Left lung (tissue), 10 donors: ENCODE results near the gene ECI1. TPM values are rescaled to one million over a fixed set of nuclear protein-coding genes. Genes with fewer than 3 reads are reported as not detected.

Source experiments
- ATAC-seq: fragments of 200-7000 bp; cut with Tn5 transposase; one replicate; pipeline ENCODE4 v1.9.1; 2020; ENCODE audit warnings: moderate library complexity
- DNase-seq, 4 donors: peaks; one replicate each; pipeline ENCODE4 v3.0.0-alpha.2; 2013 to 2020
- H3K27ac ChIP-seq, 2 donors: fragments of 200-600 bp; sonication (generic) in 1 of 2; one replicate each; pipeline versions ENCODE4 v1.5.0 to v1.8.0; 2020 to 2021
- H3K27me3 ChIP-seq, 2 donors: fragments of 200-600 bp; sonication (generic) in 1 of 2; one replicate each; pipeline versions ENCODE4 v1.5.0 to v1.8.0; 2020 to 2021
- H3K36me3 ChIP-seq, 2 donors: fragments of 200-600 bp; sonication (generic) in 1 of 2; one replicate each; pipeline versions ENCODE4 v1.5.0 to v1.8.0; 2020 to 2021
- H3K4me1 ChIP-seq, 2 donors: fragments of 200-600 bp; one replicate each; pipeline ENCODE4 v1.8.0; 2021
- H3K4me3 ChIP-seq, 2 donors: fragments of 200-600 bp; sonication (generic) in 1 of 2; one replicate each; pipeline versions ENCODE4 v1.5.0 to v1.8.0; 2020 to 2021; ENCODE audit warnings: mild to moderate bottlenecking in 1 of 2
- H3K9me3 ChIP-seq, 2 donors: fragments of 200-600 bp; sonication (generic) in 1 of 2; one replicate each; pipeline versions ENCODE4 v1.5.0 to v1.8.0; 2020 to 2021
- intact Hi-C, 2 donors: fragments of 100-400 bp; cut with DNase I; formaldehyde crosslinking; loops; one replicate each; pipeline versions ENCODE4 v1.11.2 to v1.14.2; 2022
- polyA plus RNA-seq, 6 donors: library from polyadenylated mRNA; unstranded; fragments of 120-200 nt; gene quantifications; one replicate each; pipeline ENCODE4 v1.2.1, GENCODE V29; 2013; ENCODE audit not compliant: insufficient read length in 6 of 6
- total RNA-seq, 2 donors: library from RNA; stranded (reverse); fragmentation: NEBNext Ultra II Directional; extraction: Animal tissue kit (Norgen Biotek cat#: 25700); gene quantifications; one replicate each; pipeline ENCODE4 v1.2.1, GENCODE V29; 2021
- TF ChIP-seq, protein P1 (sequence below), 2 donors: fragments of 200-600 bp; sonication (generic) in 1 of 2; IDR thresholded peaks; one replicate each; pipeline versions ENCODE4 v1.5.0 to v1.8.0; 2021; ENCODE audit warnings: antibody characterized with exemption in 2 of 2
- donor health status: DM: no; HTN: yes; CAD: no.
- donor health status: DM: no; HTN: no; CAD: no.

ECI1 gene
- total and polyA plus RNA-seq, 8 donors: 41.8 to 63.5 (median 51.2) TPM

DNA sequence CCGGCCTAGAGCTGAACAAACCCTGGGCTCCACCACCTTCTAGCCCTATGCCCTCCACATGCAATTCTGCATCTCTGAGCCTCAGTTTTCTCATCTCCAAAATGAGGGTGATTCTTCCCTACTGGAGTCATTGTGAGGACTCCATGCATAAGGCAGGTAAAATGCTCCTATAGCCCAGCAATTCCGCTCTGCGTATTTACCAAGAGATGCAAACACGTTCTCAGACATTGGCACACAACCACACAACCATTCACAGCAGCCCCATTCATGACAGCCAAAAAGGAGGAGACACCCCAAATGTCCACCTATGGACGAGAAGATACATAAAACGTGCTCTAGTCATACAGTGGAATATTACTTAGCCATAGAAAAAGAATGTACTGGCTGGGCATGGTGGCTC lies 51.1 kb downstream of the ECI1 start:
- TF ChIP-seq, protein P1, sequence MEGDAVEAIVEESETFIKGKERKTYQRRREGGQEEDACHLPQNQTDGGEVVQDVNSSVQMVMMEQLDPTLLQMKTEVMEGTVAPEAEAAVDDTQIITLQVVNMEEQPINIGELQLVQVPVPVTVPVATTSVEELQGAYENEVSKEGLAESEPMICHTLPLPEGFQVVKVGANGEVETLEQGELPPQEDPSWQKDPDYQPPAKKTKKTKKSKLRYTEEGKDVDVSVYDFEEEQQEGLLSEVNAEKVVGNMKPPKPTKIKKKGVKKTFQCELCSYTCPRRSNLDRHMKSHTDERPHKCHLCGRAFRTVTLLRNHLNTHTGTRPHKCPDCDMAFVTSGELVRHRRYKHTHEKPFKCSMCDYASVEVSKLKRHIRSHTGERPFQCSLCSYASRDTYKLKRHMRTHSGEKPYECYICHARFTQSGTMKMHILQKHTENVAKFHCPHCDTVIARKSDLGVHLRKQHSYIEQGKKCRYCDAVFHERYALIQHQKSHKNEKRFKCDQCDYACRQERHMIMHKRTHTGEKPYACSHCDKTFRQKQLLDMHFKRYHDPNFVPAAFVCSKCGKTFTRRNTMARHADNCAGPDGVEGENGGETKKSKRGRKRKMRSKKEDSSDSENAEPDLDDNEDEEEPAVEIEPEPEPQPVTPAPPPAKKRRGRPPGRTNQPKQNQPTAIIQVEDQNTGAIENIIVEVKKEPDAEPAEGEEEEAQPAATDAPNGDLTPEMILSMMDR (IDR thresholded peaks at IDR 0.05): no peak
- Histone ChIP-seq H3K4me3 (no peak overlapping the region), H3K27me3 (peaks cover 19 to 46% of the 10 kb centered on the region in 2 donors), H3K27ac (no peak overlapping the region), H3K4me1 (peaks cover 4 to 20% of the 10 kb centered on the region in 2 donors), H3K36me3 (no peaks in the 10 kb centered on the region), H3K9me3 (no peaks in the 10 kb centered on the region)
- DNase-seq (no peak), ATAC-seq (no peak)
- intact Hi-C loops: no loop called here

- intact Hi-C loops: no loop called here
- Histone ChIP-seq H3K9me3 (no peaks in the 10 kb centered on the region), H3K36me3 (no peaks in the 10 kb centered on the region), H3K27ac (no peak overlapping the region), H3K4me3 (no peak overlapping the region), H3K27me3 (peaks cover 25 to 52% of the 10 kb centered on the region in 2 donors), H3K4me1 (peaks cover 2 to 24% of the 10 kb centered on the region in 2 donors)
- TF ChIP-seq, protein P1 (IDR thresholded peaks at IDR 0.05): no peak
- no peak for ATAC-seq
- DNase-seq: no peak
Measured at GRCh38 chr16:2199621-2200139, 51.7 kb downstream of the ECI1 start.

- peaks cover 29 to 58% of the 10 kb centered on the region in 2 donors for H3K27me3 ChIP-seq
- no peak overlapping the region for H3K4me3 ChIP-seq
- TF ChIP-seq, protein P1 (IDR thresholded peaks at IDR 0.05): no peak
- H3K9me3 ChIP-seq: no peaks in the 10 kb centered on the region
- H3K4me1 ChIP-seq: peaks cover 0 to 20% of the 10 kb centered on the region in 2 donors
- no peak for DNase-seq
- no peak for ATAC-seq
- H3K36me3 ChIP-seq: no peaks in the 10 kb centered on the region
- intact Hi-C loops: no loop called here
- no peak overlapping the region for H3K27ac ChIP-seq
Measured at GRCh38 chr16:2199095-2199494, 52.3 kb downstream of the ECI1 start.

DNA sequence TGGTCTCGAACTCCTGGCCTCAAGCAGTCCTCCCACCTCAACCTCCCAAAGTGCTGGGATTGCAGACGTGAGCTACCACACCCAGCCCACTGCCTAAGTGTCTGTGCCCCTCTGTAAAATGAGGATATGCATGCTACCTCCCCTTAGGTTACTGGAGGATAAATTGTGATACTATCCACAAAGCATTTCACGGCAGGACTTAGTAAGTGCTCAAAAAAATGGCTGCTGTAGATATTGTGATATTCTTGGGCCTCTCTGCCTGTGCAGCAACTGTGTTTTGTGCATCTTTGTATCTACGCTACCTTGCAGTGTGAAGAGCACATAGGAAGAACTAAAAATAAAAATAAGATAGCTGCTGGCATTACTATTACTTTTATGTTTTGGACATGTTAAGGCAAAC lies 53.1 kb downstream of the ECI1 start:
- Histone ChIP-seq H3K9me3 (no peaks in the 10 kb centered on the region), H3K27me3 (peaks cover 29 to 66% of the 10 kb centered on the region in 2 donors), H3K4me1 (peaks cover 0 to 20% of the 10 kb centered on the region in 2 donors), H3K36me3 (no peaks in the 10 kb centered on the region), H3K4me3 (no peak overlapping the region), H3K27ac (no peak overlapping the region)
- DNase-seq (no peak), ATAC-seq (no peak)
- intact Hi-C loops: no loop called here
- TF ChIP-seq, protein P1 (IDR thresholded peaks at IDR 0.05): no peak

DNA sequence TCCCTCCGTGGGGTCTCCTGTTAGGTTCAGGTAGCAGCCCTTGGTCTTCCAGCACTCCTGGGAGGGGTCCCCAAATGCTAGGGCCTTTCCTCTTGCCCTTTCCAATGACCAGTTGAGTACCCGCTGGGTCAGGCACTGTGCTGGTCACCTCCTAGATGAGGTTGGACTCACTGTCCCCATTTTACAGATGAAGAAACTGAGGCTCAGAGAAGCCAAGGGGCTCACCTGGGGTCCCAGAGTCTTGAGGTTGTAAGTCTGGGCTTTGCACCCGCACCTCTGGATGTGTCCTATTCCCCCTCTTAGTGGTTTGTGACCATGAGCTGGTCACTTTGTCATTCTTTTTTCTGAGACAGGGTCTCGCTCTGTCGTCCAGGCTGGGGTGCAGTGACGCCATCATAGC lies 53.6 kb downstream of the ECI1 start:
- intact Hi-C loops: no loop called here
- H3K4me3 ChIP-seq: no peak overlapping the region

More for the DNA sequence above, 53.6 kb downstream of the ECI1 start:
- H3K36me3 ChIP-seq: no peaks in the 10 kb centered on the region
- no peak overlapping the region for H3K27ac ChIP-seq
- TF ChIP-seq, protein P1 (IDR thresholded peaks at IDR 0.05): no peak
- no peaks in the 10 kb centered on the region for H3K9me3 ChIP-seq
- no peak for DNase-seq
- H3K4me1 ChIP-seq: peaks cover 0 to 20% of the 10 kb centered on the region in 2 donors
- ATAC-seq: no peak
- H3K27me3 ChIP-seq: peaks cover 29 to 67% of the 10 kb centered on the region in 2 donors
